Body of pancreas (tissue), 4 donors: ENCODE results near the gene ENTPD2.

Experiments
- POLR2A ChIP-seq, 3 donors: fragments of 450-650 bp; IDR thresholded peaks; one replicate each; pipeline ENCODE4 v1.6.1; 2016; ENCODE audit warnings: antibody characterized with exemption in 3 of 3, mild to moderate bottlenecking in 2 of 3
- TF ChIP-seq, protein P1 (sequence below), 7 experiments: fragments of 450-650 bp in 4 of 7; fragments of 200-600 bp in 3 of 7; sonication (generic) in 3 of 7; IDR thresholded peaks; one replicate each; pipeline ENCODE4 v1.5.1; 2016 to 2019; ENCODE audit warnings: antibody characterized with exemption in 7 of 7

DNA sequence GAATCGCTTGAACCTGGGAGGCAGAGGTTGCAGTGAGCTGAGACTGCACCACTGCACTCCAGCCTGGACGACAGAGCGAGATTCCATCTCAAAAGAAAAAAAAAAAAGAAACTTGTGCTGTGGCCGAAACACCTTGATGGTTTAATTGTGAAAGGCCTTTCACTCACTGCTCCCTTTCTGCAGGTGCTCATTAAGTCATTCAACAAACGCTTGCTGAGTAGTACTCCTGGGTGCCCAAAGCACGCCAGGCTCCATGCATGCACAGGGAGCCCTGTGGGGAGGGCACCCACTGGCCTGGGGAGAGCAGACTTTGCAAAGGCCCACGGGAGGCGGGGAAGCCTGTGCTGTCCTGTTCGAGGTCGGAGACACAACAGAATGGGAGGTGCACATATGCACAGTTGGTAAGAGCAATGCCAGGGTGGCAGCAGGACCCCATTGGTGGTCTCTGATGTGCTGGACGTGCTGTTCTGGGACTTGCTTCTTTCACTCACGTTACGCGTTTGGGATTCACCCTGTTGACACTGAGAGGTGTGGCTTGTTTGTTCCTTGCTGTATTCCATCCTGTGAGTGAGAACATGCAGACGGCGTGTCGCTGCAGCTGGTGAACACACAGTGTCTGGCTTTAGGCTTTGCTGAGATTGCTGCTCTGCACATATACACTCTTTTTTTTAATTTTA is 3.0 kb upstream of the ENTPD2 start:
- TF ChIP-seq, protein P1, sequence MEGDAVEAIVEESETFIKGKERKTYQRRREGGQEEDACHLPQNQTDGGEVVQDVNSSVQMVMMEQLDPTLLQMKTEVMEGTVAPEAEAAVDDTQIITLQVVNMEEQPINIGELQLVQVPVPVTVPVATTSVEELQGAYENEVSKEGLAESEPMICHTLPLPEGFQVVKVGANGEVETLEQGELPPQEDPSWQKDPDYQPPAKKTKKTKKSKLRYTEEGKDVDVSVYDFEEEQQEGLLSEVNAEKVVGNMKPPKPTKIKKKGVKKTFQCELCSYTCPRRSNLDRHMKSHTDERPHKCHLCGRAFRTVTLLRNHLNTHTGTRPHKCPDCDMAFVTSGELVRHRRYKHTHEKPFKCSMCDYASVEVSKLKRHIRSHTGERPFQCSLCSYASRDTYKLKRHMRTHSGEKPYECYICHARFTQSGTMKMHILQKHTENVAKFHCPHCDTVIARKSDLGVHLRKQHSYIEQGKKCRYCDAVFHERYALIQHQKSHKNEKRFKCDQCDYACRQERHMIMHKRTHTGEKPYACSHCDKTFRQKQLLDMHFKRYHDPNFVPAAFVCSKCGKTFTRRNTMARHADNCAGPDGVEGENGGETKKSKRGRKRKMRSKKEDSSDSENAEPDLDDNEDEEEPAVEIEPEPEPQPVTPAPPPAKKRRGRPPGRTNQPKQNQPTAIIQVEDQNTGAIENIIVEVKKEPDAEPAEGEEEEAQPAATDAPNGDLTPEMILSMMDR (IDR thresholded peaks at IDR 0.05) = no peak
- TF ChIP-seq POLR2A (IDR thresholded peaks at IDR 0.05) = no peak
